Smooth muscle cell of trachea (primary cell): ENCODE measurements around the gene ECM1. TPM values are rescaled to one million over a fixed set of nuclear protein-coding genes. Genes with fewer than 3 reads are reported as not detected.

Experiments used
- total RNA-seq: library from RNA; depleted of rRNA; stranded (reverse); fragments of >200 nt; gene quantifications from 2 replicates; pipeline ENCODE4 v1.2.1, GENCODE V29; 2014

ECM1 gene
- total RNA-seq = 27.8 and 74.4 TPM in 2 replicates

GRCh38 chr1:150507912-150508864 lies at the start of gene ECM1:
Gene ECM1 (plus strand): TSS chr1:150508109. CDS start chr1:150508210, 101 bp downstream.

GRCh38 chr1:150486966-150487762 lies 20.7 kb upstream of the ECM1 start, which contains the start of gene TARS2:
Gene TARS2 (plus strand): TSS chr1:150487419. CDS start chr1:150487451, 32 bp downstream.

GRCh38 chr1:150515328-150516049 lies 7.6 kb downstream of the ECM1 start, which contains the start of gene FALEC:
Gene FALEC (plus strand): TSS chr1:150515752.

GRCh38 chr1:150548632-150549495 lies 41.0 kb downstream of the ECM1 start, which contains the start of gene ADAMTSL4:
Gene ADAMTSL4 (plus strand): TSS chr1:150549408. CDS start chr1:150552289, 2,881 bp downstream.

Other genes starting within 250 kb of the ECM1 start
- 97.3 and 105 TPM in 2 replicates for gene APH1A, start 239.1 kb upstream of the ECM1 start, total RNA-seq
- gene C1orf54, start 235.3 kb upstream of the ECM1 start, total RNA-seq = 30.3 and 44.8 TPM in 2 replicates
- gene CIART, start 225.6 kb upstream of the ECM1 start, total RNA-seq = 1.6 and 8.1 TPM in 2 replicates
- 30.4 and 57.2 TPM in 2 replicates for gene MRPS21, start 214.2 kb upstream of the ECM1 start, total RNA-seq
- gene PRPF3, start 186.6 kb upstream of the ECM1 start, total RNA-seq = 32.9 and 42.0 TPM in 2 replicates
- 7.8 and 10.2 TPM in 2 replicates for gene RPRD2, start 144.0 kb upstream of the ECM1 start, total RNA-seq
- 19.3 and 27.0 TPM in 2 replicates for gene TARS2, start 20.7 kb upstream of the ECM1 start, total RNA-seq
- 1.5 TPM in 1 of 2 replicates, not detected in the other for gene FALEC, start 7.6 kb downstream of the ECM1 start, total RNA-seq
- 21.5 and 30.8 TPM in 2 replicates for gene ADAMTSL4, start 41.3 kb downstream of the ECM1 start, total RNA-seq
- gene MCL1, start 71.5 kb downstream of the ECM1 start, total RNA-seq = 190 and 202 TPM in 2 replicates
- 50.9 and 161 TPM in 2 replicates for gene ENSA, start 121.5 kb downstream of the ECM1 start, total RNA-seq
- 13.6 and 15.3 TPM in 2 replicates for gene GOLPH3L, start 189.0 kb downstream of the ECM1 start, total RNA-seq
- gene HORMAD1, start 212.8 kb downstream of the ECM1 start, total RNA-seq = not detected in 2 replicates